AG08396 (cell line): ENCODE data around the gene ABLIM3.

Experiments used
- DNase-seq: peaks from one replicate; pipeline ENCODE4 v3.0.0; 2012; ENCODE audit warnings: low spot score, mixed read lengths

Gene ABLIM3

DNA sequence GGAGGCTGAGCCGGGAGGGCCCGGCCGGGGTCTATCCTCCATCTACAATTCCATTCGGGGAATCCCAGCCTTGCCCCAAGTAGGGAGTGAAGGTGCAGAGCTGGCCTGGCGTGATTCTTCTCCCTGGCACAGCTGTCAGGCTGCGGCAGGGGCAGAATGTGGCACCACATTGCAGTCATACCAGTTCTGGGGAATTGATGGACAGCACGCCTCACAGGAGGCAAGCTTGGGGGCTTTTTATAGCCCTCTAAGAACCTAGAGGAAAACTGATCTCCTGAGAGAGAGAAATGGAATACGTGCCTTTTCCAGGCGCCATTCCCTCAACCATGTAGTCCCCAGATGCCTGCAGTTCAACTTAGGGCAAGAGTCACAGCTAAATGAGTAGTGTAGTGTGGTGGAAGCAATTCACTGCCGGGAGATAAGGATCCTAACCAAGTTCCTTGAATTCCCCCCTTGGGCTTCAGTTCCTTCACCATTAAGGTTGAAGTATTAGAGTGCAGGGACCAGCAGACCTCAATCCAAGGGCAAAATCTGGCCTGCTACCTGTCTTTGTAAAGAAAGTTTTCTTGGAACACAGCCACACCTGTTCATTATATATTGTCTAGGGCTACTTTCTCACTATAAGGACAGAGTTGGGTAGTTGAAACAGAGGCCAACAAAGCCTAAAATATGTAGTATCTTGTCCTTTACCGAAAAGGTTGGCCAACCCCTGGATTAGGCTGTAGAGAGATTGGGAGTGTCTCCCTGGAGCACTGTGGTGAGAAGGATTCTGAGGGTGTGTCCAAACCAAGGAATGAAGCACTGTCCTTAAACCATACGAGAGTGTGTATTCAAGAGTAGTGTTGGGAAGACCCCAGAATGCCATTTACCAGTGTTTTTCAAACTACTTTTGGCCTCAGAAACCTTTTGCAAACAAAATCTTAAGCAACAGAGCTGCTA lies 141.0 kb downstream of the ABLIM3 start:
- no peak for DNase-seq

DNA sequence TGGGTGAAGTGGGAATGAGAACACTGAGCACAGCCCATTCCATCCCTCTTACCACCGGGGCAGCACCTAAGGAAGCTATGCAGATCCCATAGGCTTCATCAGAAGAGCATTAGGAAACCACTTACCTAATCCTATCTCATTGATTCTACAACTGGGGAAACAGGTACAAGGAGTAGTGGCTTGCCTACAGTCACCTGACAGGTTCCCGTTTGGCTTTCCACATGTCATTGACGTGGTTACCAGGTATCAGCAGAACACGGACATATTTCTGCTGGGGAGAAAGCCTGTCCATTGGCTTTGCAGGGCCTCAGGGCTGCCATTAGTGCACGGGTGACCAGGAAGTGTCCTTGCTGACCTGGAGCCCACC lies 141.7 kb downstream of the ABLIM3 start:
- DNase-seq = no peak

DNA sequence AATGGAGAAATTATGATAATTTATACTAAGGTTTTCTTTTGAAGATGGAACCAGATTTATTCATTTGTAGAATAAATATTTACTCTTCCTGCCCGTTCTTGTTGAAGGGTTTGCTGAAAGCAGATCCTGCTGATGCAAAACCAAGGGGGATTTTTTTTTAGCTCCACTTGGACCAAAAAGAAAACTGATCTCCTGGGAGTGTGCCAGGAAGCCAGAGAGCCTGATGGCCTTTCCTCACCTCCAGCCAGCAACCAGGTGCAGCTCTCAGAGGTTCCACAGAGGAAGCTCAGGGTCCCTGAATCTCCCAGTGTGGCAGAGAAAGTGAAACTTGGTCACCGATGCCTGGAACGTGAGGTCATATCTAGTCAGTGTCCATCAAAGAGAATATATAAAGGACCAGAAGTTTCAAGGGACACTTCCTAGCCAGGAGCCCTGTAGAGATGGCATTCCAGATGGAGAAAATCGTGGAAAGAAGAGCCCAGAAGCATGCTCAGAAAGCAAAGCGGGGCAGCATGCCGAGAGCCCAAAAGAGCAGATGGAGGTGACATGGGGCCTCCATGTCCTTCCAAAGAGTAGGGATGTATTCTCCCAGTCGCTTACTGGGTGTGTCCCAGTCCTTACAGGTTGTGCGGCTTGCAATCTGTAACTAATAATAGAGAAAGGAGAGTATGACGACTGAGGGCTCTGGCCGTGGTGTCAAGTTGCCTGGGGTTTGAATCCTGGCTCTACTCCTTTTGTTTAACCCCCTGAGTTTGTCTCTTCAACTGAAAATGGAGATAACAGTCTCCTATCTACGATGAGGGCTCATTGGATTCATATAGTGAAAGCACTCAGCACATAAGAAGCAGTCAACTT lies 142.6 kb downstream of the ABLIM3 start:
- DNase-seq = no peak

DNA sequence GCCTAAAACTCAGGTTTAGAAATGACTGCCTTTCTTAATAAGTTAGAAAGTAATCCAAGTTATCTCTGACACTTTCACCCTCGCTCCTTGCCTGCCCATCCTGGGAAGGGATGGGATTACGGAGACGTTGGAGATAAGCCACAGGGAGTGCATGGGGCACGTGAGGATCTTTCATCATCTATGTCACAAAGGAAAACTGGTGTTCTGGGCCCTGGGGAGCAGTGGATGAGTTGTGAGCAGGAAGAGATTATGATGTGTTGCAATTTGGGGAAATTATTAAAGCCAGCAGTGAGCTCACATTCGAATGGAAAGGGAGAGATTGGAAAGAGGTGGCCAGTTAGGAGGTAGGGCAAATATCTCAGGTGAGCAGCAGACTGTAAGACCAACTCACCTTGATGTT lies 143.2 kb downstream of the ABLIM3 start:
- no peak for DNase-seq

DNA sequence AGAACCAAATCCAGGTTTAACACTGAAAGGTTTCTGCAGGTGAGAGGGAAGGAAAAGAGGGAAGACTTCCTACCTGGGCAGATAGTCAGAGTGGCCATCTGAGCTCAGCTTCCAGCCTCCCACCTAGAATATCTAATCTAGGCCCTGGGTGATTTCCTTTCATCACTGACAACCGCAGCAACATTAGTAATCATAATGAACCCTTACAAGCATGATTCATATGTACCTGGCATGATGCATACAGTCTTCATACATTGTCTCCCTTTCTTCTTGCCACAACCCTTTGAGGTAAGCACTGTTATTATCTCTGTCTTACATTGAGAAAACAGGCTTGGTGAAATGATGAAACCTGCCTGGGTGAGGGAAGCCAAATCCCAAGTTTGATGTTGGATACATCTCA lies 143.9 kb downstream of the ABLIM3 start:
- DNase-seq = no peak

DNA sequence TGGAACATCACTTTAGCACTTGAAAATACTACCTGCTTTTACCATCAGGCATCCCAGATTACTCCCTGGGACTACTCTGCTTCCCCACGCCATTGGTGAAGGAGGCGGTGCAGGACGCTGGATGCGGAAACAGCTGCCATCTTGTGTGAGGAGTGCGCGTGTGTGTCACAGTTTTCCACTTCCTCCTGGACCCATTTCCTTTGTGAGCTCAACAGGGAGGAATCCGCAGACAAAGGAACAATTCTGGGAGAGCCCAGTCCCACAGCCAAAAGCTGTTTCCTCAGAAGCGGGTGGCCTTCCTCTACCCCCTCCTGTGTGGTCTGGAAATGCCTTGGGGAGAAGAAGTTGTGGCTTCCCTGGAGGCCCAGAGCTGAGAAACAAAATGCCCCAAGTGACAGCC lies 147.1 kb downstream of the ABLIM3 start:
- no peak for DNase-seq

DNA sequence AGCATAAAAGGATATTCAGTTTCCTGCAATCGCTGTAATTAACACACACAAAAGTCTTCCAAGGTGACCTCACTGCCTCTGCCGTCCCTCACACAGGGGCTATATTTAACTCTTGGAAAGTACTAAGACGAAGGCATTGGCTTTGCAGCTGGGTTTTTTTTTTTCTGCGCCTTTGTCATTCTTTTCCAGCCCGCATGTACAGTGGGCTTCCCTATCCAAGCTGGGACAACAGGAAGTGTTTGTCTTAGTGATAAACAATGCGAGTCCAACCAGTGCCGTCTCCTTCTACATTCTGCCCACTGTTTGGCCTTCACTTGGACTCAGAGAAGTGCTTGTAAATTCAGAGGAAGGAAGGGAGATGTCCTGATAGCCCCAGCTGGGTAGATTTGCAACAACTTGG lies 148.0 kb downstream of the ABLIM3 start:
- no peak for DNase-seq

DNA sequence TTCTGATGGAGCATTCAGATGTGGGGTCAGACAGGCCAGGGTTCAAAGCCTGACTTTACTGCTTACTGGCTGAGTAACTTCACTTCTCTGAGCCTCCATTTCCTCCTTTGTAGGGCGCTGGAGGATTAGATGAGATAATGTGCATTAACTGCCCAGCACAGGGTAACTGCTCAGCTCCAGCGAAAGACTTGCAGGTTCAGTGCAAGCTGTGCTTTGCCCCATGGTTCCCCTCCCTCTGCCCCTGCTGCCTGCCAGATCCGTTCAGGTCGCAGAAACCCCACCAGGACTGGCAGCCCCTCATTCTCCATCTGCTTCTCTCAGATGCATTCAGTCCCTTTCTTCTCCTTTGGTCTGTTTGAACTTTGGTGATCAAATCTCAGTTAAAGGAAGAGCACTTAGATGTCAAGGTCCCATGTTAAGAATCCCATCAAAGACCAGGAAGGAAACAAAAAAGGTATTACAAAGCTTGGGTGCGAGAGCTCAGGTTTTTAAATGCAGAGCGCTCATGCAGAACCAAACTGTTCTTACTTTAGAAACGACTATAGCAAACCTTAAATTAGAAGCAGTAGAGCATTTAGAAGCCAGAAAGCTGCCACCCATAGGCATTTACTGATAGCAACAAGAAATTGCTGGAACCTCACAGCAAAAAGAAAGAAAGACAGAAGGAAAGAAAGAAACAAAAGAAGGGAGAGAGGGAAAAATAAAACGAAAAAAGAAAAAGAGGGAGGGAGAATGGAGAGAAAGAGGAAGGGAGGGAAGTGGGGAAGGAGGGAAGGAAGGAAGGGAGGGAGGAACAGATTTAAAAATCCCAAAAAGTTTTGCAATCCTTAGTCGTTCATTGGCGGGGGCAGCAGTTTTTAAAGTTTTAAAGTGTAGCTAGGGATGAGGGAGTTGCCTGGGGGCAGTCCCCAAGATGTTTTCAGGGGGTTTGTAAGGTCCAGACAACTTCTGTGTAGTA lies 153.9 kb downstream of the ABLIM3 start:
- DNase-seq = no peak

DNA sequence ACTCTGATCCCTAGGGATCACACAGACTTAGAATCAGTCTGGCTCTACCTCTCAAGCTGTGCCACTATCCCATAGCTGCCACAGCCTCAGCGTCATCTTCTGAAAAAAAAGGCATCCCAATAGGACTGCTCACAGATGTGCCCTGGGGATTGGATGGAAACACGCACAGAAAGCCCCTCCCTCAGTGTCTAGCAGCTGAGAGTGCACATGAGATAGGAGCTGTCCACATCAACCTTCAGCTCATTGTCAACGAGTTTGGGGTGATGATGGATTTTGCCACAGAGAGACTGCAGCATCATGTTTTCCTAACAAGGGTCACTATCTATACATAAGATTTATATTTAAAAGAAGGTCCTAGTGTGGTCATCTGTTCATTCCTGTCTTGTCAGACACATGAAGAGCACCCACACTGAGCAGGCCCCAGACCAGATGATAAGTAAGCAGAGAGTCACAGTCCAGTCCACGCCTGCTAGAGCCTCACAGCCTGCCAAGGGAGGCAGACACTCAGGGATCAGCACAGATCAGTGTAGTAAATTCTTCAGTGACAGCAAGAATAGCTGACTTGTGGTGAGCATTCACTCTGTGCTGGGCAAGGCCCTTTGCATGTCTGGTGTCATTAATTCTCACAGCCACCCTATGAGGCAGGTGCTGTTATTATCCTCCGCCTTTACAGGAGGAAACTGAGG lies 156.2 kb downstream of the ABLIM3 start:
- no peak for DNase-seq

DNA sequence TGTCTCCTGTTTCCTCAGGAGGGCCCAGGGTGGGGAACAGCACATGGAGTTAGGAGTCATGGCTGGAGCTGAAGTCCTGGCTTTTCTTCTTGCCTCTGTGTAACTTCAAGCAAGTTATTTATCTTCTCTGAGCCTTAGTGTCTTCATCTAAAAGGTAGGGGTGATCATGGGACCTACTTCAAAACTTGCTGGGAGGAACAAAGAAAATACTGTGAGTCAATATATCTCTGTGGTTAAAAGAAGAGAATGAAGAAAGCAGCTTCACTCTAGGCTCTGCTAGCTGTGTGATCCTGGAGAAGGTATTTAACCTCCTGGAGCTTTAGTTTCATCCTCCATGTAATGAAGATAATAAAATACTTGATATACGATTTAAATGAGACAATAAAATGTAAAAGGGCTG lies 156.9 kb downstream of the ABLIM3 start:
- DNase-seq = no peak

DNA sequence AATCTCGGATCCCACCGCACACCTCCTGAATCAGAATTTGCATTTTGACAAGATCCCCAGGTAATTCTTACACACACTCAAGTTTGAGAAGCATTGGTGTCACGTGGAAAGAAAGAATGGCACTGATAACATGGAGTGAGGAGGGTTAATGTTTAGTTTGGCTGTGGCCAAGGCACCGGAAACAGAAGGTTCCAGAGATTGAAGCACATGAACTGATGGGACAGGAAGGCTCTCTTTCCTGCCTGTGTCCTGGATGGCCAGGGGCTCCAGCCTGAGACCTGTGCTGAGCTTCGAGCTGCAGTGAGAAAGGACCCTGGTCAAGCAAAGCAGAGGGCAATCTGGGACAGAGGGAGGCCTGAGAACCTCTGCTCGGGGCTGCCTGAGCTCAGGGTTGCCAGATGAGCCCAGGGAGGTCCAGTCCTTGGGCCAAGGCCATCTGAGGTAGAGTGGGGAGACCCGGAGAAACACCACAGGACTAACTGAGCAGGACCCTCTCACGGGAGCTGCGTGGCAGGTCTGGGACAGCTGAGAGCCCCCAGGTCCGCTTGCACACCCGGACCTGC lies 157.6 kb downstream of the ABLIM3 start:
- DNase-seq = no peak

DNA sequence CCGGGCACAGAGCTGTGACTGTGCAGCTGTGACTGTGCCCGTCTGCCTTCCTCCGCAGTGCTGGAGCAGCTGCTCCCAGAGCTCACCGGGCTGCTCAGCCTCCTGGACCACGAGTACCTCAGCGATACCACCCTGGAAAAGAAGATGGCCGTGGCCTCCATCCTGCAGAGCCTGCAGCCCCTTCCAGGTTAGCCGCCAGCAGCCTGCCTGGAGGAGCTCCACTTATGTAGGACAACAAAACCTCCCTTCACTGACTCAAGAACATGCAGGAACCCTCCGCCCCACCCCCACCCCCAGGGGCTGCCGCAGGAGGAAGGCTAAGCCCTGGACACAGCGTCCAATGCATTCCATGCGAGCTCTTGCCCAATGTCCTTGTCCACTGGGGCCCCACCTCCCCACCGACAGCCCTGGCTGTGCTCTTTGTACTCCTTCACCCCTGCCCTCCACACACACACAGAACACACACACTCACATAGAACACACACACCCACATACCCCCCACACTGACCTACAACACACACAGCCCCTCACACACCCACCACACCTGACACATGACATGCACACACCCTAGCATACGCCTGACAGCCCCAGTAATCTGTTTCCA lies 158.3 kb downstream of the ABLIM3 start:
- no peak for DNase-seq

DNA sequence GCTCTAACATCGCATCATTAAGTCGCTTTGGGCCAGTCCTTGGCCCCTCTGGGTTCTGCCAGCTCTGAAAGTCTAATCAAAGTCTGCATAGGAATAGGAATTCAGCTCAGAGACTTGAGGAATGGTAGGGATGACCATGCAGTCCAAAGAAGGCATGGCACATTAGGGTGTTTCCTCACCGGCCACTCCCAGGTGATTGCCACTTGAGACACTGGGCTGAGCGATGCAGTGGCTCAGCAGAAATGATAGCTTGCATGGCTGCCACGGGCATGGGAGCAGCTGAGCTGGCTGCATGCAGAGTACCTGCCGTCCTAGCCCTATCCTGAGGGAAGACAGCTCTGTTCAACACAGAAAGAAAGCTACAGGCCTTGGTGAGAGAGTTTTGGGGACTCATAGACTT lies 159.1 kb downstream of the ABLIM3 start:
- DNase-seq = no peak

DNA sequence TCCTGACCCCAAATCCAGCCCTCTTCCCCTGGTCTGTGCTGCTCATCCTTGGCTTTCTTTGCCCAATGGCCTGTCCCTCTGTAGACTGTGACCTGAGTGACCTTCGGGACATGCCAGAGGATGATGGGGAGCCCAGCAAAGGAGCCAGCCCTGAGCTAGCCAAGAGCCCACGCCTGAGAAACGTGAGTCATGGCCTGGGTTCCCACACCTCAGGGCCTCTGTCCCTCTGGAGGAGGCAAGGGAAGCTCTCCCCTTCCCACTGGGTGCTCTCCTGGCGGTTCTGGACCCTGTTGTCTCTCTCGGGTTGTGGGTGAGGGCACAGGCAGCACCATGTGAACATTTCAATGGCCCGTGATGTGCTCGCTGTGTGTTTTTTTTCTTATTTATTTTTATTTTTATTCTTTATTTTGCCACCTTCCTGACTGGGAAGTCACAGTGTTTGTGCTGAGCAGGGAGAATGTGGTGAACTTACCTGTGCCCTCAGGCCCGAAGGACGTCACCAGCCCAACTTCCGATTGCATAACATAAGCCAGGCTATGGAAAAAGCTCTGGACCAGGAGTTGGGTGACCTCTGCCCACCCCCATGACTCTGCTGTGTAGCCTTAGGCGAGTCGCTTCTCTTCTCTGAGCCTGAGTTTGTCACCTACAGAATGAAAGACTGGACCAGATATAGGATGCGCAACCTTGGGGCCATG lies 159.9 kb downstream of the ABLIM3 start:
- DNase-seq = no peak

DNA sequence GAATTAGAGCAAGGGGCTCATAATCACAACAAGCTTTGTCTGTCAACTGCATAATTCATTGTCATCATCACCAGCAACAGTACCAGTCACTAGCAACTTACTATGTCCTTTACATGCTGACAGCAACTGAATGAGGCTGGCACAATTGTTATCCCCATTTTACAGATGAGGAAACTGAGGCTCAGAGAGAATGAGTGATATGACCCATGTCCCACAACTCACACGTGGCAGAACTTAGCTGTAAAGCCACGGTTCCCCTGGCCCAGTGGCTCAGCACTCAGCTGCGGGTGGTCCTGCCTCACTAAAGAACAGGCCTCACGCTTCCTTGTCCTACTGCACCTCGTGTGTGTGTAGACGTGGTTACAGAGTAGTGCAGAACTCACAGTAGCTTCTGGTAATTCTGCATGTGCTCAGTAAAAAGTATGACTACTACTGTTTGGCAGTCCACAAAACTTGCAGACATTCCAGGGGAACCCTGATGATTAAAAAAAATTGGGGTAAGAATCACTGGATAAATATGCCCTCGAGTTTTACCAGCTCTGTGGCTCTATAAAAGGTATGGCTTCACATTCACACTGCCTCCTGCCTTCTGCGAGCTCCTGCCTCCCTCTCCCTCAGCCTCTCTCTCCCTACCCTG lies 160.6 kb downstream of the ABLIM3 start:
- DNase-seq = no peak

DNA sequence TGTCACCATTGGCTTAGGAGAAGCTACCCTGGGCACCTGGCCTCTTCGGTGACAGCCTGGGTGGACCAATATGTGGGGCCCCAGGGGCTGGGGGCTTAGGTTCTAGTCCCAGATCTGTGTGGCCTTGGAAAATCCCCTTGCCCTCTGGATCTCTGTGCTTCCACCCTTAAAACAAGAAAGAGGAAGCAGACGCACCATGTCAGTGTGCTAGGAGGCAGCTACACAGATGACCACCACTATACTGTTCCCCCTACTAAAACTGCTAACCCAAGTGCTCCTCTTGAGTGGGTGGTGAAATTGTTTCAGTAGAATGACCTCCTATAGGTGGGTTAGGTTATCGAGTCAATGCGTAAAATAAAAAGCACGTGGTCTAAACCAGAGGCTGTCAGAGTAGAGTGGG lies 161.3 kb downstream of the ABLIM3 start:
- DNase-seq = no peak

DNA sequence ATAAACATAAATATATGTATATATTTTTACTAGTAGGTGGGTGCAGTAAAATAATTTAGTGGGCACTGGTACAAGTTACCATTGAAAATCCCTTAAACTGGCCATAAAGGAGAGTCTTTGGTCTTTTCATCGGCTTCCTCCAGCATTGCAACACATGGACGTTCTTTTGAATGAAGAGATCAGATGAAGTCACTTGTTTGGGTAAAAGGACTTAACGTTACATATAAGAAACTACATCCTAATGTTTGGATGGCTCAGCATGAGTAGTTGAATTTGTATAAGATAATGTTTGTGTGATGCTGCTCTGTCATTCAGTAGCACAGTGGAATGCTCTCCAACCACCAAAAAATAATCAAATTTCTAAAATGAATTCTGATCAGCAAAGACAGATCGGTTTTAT lies 161.9 kb downstream of the ABLIM3 start:
- DNase-seq = no peak

DNA sequence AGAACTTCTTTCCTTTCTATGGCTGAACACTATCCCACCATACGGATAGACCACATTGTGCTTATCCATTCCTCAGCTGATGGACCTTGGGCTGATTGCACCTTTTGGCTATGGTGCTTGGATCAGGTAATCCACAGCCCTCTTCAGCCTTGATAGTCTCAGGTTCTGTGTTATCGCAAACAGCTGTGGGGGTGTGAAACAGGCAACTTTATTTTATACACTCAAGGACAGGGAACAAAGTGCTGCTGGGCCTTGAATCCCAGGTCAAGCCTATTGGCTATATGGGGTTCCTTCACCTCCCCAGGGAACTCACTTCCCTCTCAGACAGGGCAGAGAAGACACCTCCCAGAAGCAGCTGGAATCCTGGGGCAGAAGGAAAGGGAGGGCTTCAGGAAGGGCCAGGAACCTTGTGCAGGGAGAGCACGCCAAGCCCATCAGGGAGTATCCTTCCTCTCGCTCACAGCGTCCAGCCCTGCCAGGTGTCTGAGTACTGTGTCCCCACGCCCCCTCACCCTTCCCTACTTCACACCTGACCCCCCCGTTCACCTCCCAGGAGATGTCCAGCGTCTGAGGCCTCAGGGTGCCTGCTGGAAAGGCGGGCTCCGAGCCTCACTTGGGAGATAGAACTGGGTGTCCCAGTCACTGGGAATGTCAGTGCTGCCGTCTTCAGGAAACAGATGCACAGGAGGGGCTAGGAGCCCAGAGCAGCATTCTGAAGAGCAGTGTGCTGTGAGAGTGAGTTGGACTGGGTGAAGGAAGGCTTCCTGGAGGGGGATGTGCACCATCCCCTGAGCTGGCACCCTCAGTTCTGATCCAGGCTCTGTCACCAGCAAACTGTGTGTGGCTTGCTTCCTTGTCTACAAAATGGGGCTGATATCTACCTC lies 163.1 kb downstream of the ABLIM3 start:
- DNase-seq = no peak

DNA sequence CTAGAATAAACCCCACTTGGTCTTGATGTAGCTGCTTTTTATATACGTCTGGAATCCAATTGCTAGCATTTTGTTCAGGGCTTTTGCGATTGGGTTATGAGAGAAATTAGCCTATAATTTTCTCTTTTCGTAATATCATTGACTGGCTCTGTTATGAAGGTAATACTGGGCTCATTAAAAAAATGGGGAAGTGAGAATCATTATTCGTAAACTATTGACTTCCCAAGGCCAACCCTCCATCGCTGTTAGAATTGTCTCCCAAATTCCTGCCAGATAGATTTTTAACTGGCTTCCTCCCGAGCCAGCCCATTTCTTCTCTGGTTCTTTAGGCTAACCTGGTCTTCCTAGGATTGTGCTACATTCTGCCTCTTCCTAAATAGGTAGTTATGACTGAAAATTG lies 168.1 kb downstream of the ABLIM3 start:
- no peak for DNase-seq
